GM18502 (cell line): Measurements from ENCODE around the gene FSD1.
"Not testable (repeated sequence)": the region's sequence is repeated elsewhere in the genome, so short reads cannot be mapped to it uniquely, and the experiment has no call there.

ENCODE experiments used
- ATAC-seq: cut with Tn5 transposase; IDR thresholded peaks from one replicate; pipeline ENCODE4 v1.9.1; 2021; ENCODE audit warnings: mild to moderate bottlenecking; ENCODE audit not compliant: unreplicated experiment, poor library complexity

The FSD1 gene

GRCh38 chr19:4284176-4284958 lies 20.0 kb upstream of the FSD1 start:
- ATAC-seq: no peak

GRCh38 chr19:4284974-4285373 lies 19.4 kb upstream of the FSD1 start:
- no peak for ATAC-seq

- ATAC-seq: not testable (repeated sequence)
These were observed 18.3 kb upstream of the FSD1 start for GRCh38 chr19:4286141-4286540.

GRCh38 chr19:4288091-4288777 lies 16.2 kb upstream of the FSD1 start:
- no peak for ATAC-seq

GRCh38 chr19:4291184-4291732 lies 13.1 kb upstream of the FSD1 start:
- ATAC-seq: no peak

- ATAC-seq: no peak
These were observed 11.9 kb upstream of the FSD1 start for GRCh38 chr19:4292515-4292914.

- no peak for ATAC-seq
These were observed 10.0 kb upstream of the FSD1 start for GRCh38 chr19:4294389-4294788.

- ATAC-seq: no peak
These were observed 8.2 kb upstream of the FSD1 start for GRCh38 chr19:4295972-4296771.

GRCh38 chr19:4297901-4298809 lies 6.2 kb upstream of the FSD1 start:
- no peak for ATAC-seq

GRCh38 chr19:4298810-4299550 lies 5.4 kb upstream of the FSD1 start:
- ATAC-seq: no peak

- no peak for ATAC-seq
These were observed 3.8 kb upstream of the FSD1 start for GRCh38 chr19:4300589-4300988.

- no peak for ATAC-seq
These were observed 2.7 kb upstream of the FSD1 start for GRCh38 chr19:4301590-4302242.

GRCh38 chr19:4302243-4302640 lies 2.2 kb upstream of the FSD1 start, which contains the start of gene TMIGD2:
Gene TMIGD2 (minus strand): TSS chr19:4302389. CDS start chr19:4302385, 4 bp downstream.
- no peak for ATAC-seq

- ATAC-seq: no peak
These were observed 420 bp upstream of the FSD1 start for GRCh38 chr19:4303819-4304537.

GRCh38 chr19:4305257-4305612 lies 837 bp downstream of the FSD1 start:
- no peak for ATAC-seq

- ATAC-seq: no peak
These were observed 1.3 kb downstream of the FSD1 start for GRCh38 chr19:4305659-4306058.

GRCh38 chr19:4310247-4311121 lies 6.1 kb downstream of the FSD1 start:
- no peak for ATAC-seq
